GM12892 (cell line): ENCODE results near the gene NDUFA13.

Experiments
- DNase-seq: peaks from one replicate; pipeline ENCODE4 v3.0.0; 2011; ENCODE audit not compliant: insufficient read length
- FAIRE-seq: peaks from 2 replicates; lab custom pipeline; 2011; peaks lifted over from hg19 to GRCh38; lab: Jason Lieb, UNC
- POLR2A ChIP-seq: IDR thresholded peaks from 2 replicates; pipeline ENCODE4 v1.6.1; 2011; ENCODE audit warnings: low read depth, low read length, control low read depth
- POLR2AphosphoS5 ChIP-seq: IDR thresholded peaks from 2 replicates; pipeline ENCODE4 v1.6.1; 2011; ENCODE audit warnings: low read depth, low read length, control low read depth
- TAF1 ChIP-seq: IDR thresholded peaks from 2 replicates; pipeline ENCODE4 v1.6.1; 2011; ENCODE audit warnings: low read depth, mild to moderate bottlenecking, control low read depth, low read length, borderline replicate concordance

NDUFA13 gene

GRCh38 chr19:19538785-19539166, 22.8 kb downstream of the NDUFA13 start:
- no peak for FAIRE-seq
- no peak for DNase-seq
- TF ChIP-seq POLR2A, result no peak
- no peak for TF ChIP-seq TAF1
- no peak for TF ChIP-seq POLR2AphosphoS5

- TF ChIP-seq POLR2AphosphoS5, result no peak
- TF ChIP-seq POLR2A, result no peak
- no peak for TF ChIP-seq TAF1
- no peak for DNase-seq
- no peak for FAIRE-seq
These were observed 23.7 kb downstream of the NDUFA13 start for GRCh38 chr19:19539698-19540063.

- DNase-seq, result no peak
- FAIRE-seq, result no peak
- TF ChIP-seq POLR2A, result no peak
These were observed 24.2 kb downstream of the NDUFA13 start for GRCh38 chr19:19540064-19540714.

GRCh38 chr19:19540715-19541515, 24.9 kb downstream of the NDUFA13 start:
- TF ChIP-seq POLR2A (no peak), TAF1 (no peak), POLR2AphosphoS5 (no peak)
- peak; percentile 76 for DNase-seq
- peak; percentile 78 for FAIRE-seq

GRCh38 chr19:19541616-19542015, 25.6 kb downstream of the NDUFA13 start:
- TF ChIP-seq POLR2A (no peak), TAF1 (no peak), POLR2AphosphoS5 (no peak)
- FAIRE-seq (no peak), DNase-seq (no peak)

GRCh38 chr19:19542507-19542906, 26.5 kb downstream of the NDUFA13 start:
- TF ChIP-seq POLR2A, result no peak
- no peak for TF ChIP-seq TAF1
- no peak for TF ChIP-seq POLR2AphosphoS5
- no peak for DNase-seq
- no peak for FAIRE-seq

- FAIRE-seq, result no peak
- no peak for TF ChIP-seq POLR2AphosphoS5
- TF ChIP-seq POLR2A, result no peak
- no peak for TF ChIP-seq TAF1
- DNase-seq, result no peak
These were observed 27.1 kb downstream of the NDUFA13 start for GRCh38 chr19:19543101-19543500.

- no peak for DNase-seq
- no peak for TF ChIP-seq POLR2A
- no peak for TF ChIP-seq TAF1
- TF ChIP-seq POLR2AphosphoS5, result no peak
- FAIRE-seq, result no peak
These were observed 27.6 kb downstream of the NDUFA13 start for GRCh38 chr19:19543640-19544039.

- no peak for FAIRE-seq
These were observed 28.4 kb downstream of the NDUFA13 start for GRCh38 chr19:19544257-19544953.

GRCh38 chr19:19544954-19545591, 29.0 kb downstream of the NDUFA13 start:
- FAIRE-seq, result no peak
- TF ChIP-seq POLR2A, result no peak
- TF ChIP-seq TAF1, result no peak
- no peak for TF ChIP-seq POLR2AphosphoS5
- no peak for DNase-seq

More at GRCh38 chr19:19544257-19544953, 28.4 kb downstream of the NDUFA13 start:
- TF ChIP-seq POLR2A, result no peak
- no peak for TF ChIP-seq TAF1
- TF ChIP-seq POLR2AphosphoS5, result no peak
- DNase-seq, result no peak

- FAIRE-seq (no peak), DNase-seq (no peak)
- TF ChIP-seq POLR2AphosphoS5, result no peak
- no peak for TF ChIP-seq POLR2A
- no peak for TF ChIP-seq TAF1
These were observed 29.7 kb downstream of the NDUFA13 start for GRCh38 chr19:19545707-19546106.

- DNase-seq (no peak), FAIRE-seq (no peak)
- no peak for TF ChIP-seq TAF1
These were observed 30.7 kb downstream of the NDUFA13 start for GRCh38 chr19:19546751-19547162.
